Measurements from ENCODE around the gene ADCY5. TPM values are rescaled to one million over a fixed set of nuclear protein-coding genes. Genes with fewer than 3 reads are reported as not detected.

Gene ADCY5
- total RNA-seq, 2 donors from 2014 or later: 3.9 to 5.2 TPM

GRCh38 chr3:123261666-123262065 lies 187.2 kb downstream of the ADCY5 start:
- H3K9me3 ChIP-seq (ENCODE audit: control insufficient read depth, low read length): peaks cover 17% of the 10 kb centered on the region
- H3K4me3 Mint-ChIP-seq: no peak overlapping the region
- H3K9me3 Mint-ChIP-seq: peaks cover 13% of the 10 kb centered on the region
- no peak overlapping the region for H3K27ac Mint-ChIP-seq
- no peaks in the 10 kb centered on the region for H3K4me1 ChIP-seq (ENCODE audit: control insufficient read depth, insufficient read depth, low read length)
- H3K27ac ChIP-seq (ENCODE audit: low read depth, low read length): no peak overlapping the region
- TF ChIP-seq, protein P1, sequence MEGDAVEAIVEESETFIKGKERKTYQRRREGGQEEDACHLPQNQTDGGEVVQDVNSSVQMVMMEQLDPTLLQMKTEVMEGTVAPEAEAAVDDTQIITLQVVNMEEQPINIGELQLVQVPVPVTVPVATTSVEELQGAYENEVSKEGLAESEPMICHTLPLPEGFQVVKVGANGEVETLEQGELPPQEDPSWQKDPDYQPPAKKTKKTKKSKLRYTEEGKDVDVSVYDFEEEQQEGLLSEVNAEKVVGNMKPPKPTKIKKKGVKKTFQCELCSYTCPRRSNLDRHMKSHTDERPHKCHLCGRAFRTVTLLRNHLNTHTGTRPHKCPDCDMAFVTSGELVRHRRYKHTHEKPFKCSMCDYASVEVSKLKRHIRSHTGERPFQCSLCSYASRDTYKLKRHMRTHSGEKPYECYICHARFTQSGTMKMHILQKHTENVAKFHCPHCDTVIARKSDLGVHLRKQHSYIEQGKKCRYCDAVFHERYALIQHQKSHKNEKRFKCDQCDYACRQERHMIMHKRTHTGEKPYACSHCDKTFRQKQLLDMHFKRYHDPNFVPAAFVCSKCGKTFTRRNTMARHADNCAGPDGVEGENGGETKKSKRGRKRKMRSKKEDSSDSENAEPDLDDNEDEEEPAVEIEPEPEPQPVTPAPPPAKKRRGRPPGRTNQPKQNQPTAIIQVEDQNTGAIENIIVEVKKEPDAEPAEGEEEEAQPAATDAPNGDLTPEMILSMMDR (conservative IDR thresholded peaks at IDR 0.05): no peak
- peaks cover 18% of the 10 kb centered on the region for H3K4me1 Mint-ChIP-seq
- no peak overlapping the region for H3K9ac ChIP-seq (ENCODE audit: extremely low read depth, low read length, poor library complexity, severe bottlenecking)
- peaks cover 31% of the 10 kb centered on the region for H3K36me3 Mint-ChIP-seq (ENCODE audit: low read depth)
- H3K36me3 ChIP-seq (ENCODE audit: control insufficient read depth, insufficient read depth, low read length): peaks cover 7% of the 10 kb centered on the region
- WGBS, 2 experiments (ENCODE audit: insufficient coverage in 1 of 2, insufficient read length in 1 of 2): 83 to 98% methylated on average over 1 to 3 of the region's 3 CpGs
- no peak for DNase-seq
- H3K27me3 Mint-ChIP-seq (ENCODE audit: insufficient read depth): no peaks in the 10 kb centered on the region
- no peaks in the 10 kb centered on the region for H3K27me3 ChIP-seq (ENCODE audit: control insufficient read depth, insufficient read depth, low read length, poor library complexity, severe bottlenecking)
- H3K4me3 ChIP-seq (ENCODE audit: low read length): no peak overlapping the region

DNA sequence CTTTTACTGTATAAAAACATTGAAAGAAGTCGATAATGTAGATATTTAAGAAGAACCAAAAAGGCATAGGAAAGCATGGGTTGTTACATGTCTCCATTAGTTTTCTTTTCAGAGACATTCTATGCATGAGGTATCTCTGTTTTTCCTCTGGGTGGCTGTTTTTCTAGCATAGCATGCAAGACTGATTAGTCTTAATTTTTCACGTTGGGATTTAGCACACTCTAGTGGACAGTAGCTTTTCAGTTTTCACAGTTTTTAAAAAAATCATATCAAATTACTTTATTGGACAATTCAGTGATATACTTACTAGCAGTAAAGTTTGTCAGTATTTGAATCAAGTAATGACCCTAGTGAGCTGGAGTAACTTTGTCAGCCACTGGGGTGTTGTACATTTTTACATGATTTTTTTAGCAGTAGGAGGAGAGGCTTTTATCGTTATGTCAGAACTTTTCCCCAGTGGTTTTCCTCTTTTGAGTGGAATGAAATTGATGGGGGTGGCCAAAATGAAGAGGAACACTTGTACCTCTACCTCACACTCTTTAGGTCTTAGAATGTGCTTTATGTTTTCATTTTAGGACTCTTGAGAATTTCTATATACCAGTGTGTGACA lies 190.0 kb downstream of the ADCY5 start:
- Mint-ChIP-seq H3K27ac (peak overlapping the region; percentile 28), H3K4me3 (no peak overlapping the region), H3K27me3 (ENCODE audit: insufficient read depth) (no peaks in the 10 kb centered on the region), H3K36me3 (ENCODE audit: low read depth) (peaks cover 5% of the 10 kb centered on the region), H3K9me3 (no peaks in the 10 kb centered on the region), H3K4me1 (peaks cover 23% of the 10 kb centered on the region)
- Histone ChIP-seq H3K4me3 (ENCODE audit: low read length) (no peak overlapping the region), H3K27ac (ENCODE audit: low read depth, low read length) (no peak overlapping the region), H3K27me3 (ENCODE audit: control insufficient read depth, insufficient read depth, low read length, poor library complexity, severe bottlenecking) (no peaks in the 10 kb centered on the region), H3K9ac (ENCODE audit: extremely low read depth, low read length, poor library complexity, severe bottlenecking) (no peak overlapping the region), H3K4me1 (ENCODE audit: control insufficient read depth, insufficient read depth, low read length) (no peaks in the 10 kb centered on the region), H3K9me3 (ENCODE audit: control insufficient read depth, low read length) (no peaks in the 10 kb centered on the region), H3K36me3 (ENCODE audit: control insufficient read depth, insufficient read depth, low read length) (no peaks in the 10 kb centered on the region)
- DNase-seq: no peak
- TF ChIP-seq, protein P1 (conservative IDR thresholded peaks at IDR 0.05): peak; percentile 57
- WGBS, 2 experiments (ENCODE audit: insufficient coverage in 1 of 2, insufficient read length in 1 of 2): 65 to 100% methylated on average over 1 to 3 of the region's 3 CpGs

- Histone ChIP-seq H3K9me3 (ENCODE audit: control insufficient read depth, low read length) (no peaks in the 10 kb centered on the region), H3K4me3 (ENCODE audit: low read length) (no peak overlapping the region), H3K36me3 (ENCODE audit: control insufficient read depth, insufficient read depth, low read length) (no peaks in the 10 kb centered on the region), H3K9ac (ENCODE audit: extremely low read depth, low read length, poor library complexity, severe bottlenecking) (no peak overlapping the region), H3K27me3 (ENCODE audit: control insufficient read depth, insufficient read depth, low read length, poor library complexity, severe bottlenecking) (no peaks in the 10 kb centered on the region), H3K4me1 (ENCODE audit: control insufficient read depth, insufficient read depth, low read length) (no peaks in the 10 kb centered on the region), H3K27ac (ENCODE audit: low read depth, low read length) (no peak overlapping the region)
- peaks cover 23% of the 10 kb centered on the region for H3K4me1 Mint-ChIP-seq
- no peaks in the 10 kb centered on the region for H3K9me3 Mint-ChIP-seq
- DNase-seq: no peak
- peaks cover 4% of the 10 kb centered on the region for H3K36me3 Mint-ChIP-seq (ENCODE audit: low read depth)
- no peak overlapping the region for H3K4me3 Mint-ChIP-seq
- no peak overlapping the region for H3K27ac Mint-ChIP-seq
- TF ChIP-seq, protein P1 (conservative IDR thresholded peaks at IDR 0.05): no peak
- H3K27me3 Mint-ChIP-seq (ENCODE audit: insufficient read depth): no peaks in the 10 kb centered on the region
Measured at GRCh38 chr3:123258359-123258758, 190.5 kb downstream of the ADCY5 start.
